Measurements from ENCODE around the gene SMAD3. TPM values are rescaled to one million over a fixed set of nuclear protein-coding genes. Genes with fewer than 3 reads are reported as not detected.

Gene SMAD3
- total and polyA plus RNA-seq, 2 of the 8 experiments (the other 6 are each of a cell fraction or from before 2014, with no cell fraction given), result 10.1 to 12.4 TPM

DNA sequence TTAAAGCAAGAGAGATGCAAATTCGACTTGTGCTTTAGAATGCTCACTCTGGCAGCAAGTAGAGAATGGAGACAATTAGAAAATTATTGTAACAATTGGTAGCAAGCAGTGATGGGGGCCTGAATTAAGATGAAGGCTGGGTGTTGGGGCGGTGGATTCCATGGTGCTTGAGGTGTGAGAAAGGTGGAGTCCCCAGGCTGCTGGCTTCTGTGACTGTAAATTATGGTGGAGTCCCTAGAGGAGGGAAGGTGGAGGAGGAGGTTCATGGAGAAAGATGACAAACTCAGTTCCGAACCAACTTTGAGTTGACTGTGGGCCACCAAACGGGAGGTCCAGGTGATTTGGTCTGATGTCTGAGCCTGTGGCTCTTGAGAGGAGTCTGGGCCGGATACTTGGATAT is 10.7 kb upstream of the SMAD3 start:
- POLR2A ChIA-PET (ENCODE audit: partially characterized antibody), result interaction anchor here (0.7 kb wide), 1 partner anchor 10 kb away, joined by 3 read pairs; no protein-coding TSS in a partner anchor
- DNase-seq (ENCODE audit: low read depth in 1 of 2, low spot score in 2 of 2), result no peak
- CTCF ChIA-PET (ENCODE audit: partially characterized antibody), result no interaction called here

More for the DNA sequence above, 10.7 kb upstream of the SMAD3 start:
- no peak overlapping the region for H2BK5ac ChIP-seq (ENCODE audit: low read depth, low read length)
- no peak overlapping the region for H2BK120ac ChIP-seq (replicated peaks; ENCODE audit: low read depth, low read length)
- H3K36me3 ChIP-seq (ENCODE audit: control insufficient read depth in 2 of 4, insufficient read depth in 4 of 4, low read length in 3 of 4), result no peaks in the 10 kb centered on the region
- H3K27ac ChIP-seq (ENCODE audit: low read depth, low read length), result no peak overlapping the region
- H2BK12ac ChIP-seq (ENCODE audit: low read depth, low read length), result no peak overlapping the region
- no peak overlapping the region for H3K14ac ChIP-seq (ENCODE audit: insufficient read length)
- no peaks in the 10 kb centered on the region for H3K27me3 ChIP-seq (replicated peaks in 1 of 4; ENCODE audit: control insufficient read depth in 3 of 4, extremely low read depth in 1 of 4, insufficient read depth in 3 of 4, low read length in 3 of 4)
- peaks cover 0 to 6% (median 0%) of the 10 kb centered on the region in 4 experiments; a peak in 3 of 7 replicates for H3K4me1 ChIP-seq (replicated peaks in 1 of 4; ENCODE audit: control insufficient read depth in 3 of 4, insufficient read depth in 4 of 4, low read length in 3 of 4)
- H4K5ac ChIP-seq (ENCODE audit: insufficient read length, low read depth, low read length), result no peak overlapping the region
- no peak overlapping the region for H3K9ac ChIP-seq (replicated peaks in 1 of 4; ENCODE audit: extremely low read depth in 1 of 4, low read depth in 3 of 4, low read length in 3 of 4)
- H3K79me2 ChIP-seq (ENCODE audit: control insufficient read depth in 1 of 2, insufficient read depth in 2 of 2, low read length in 2 of 2), result no peaks in the 10 kb centered on the region
- FAIRE-seq, result no peak
- WGBS, 2 experiments (ENCODE audit: extremely low coverage in 1 of 2, insufficient coverage in 1 of 2, insufficient read length in 1 of 2, insufficient replicate concordance in 2 of 2, low coverage in 1 of 2, low lambda C conversion rate in 2 of 2, missing lambda C conversion rate in 1 of 2), result 88% methylated on average over 5 of the region's 5 CpGs; no CpG with 5 or more reads in 1 of the 2 experiments
- H4K20me1 ChIP-seq (replicated peaks in 1 of 2; ENCODE audit: control insufficient read depth in 1 of 2, insufficient read depth in 2 of 2, low read length in 2 of 2), result no peaks in the 10 kb centered on the region
- no peak overlapping the region for H4K91ac ChIP-seq (replicated peaks; ENCODE audit: insufficient read length, low read length)
- no peak overlapping the region for H2BK20ac ChIP-seq (ENCODE audit: low read length)
- H3K79me1 ChIP-seq (ENCODE audit: low read depth, low read length), result no peaks in the 10 kb centered on the region
- H4K8ac ChIP-seq (ENCODE audit: extremely low read depth, insufficient read depth, low read length), result no peak overlapping the region
- no peak overlapping the region for H3K56ac ChIP-seq (replicated peaks; ENCODE audit: insufficient read length, low read depth, low read length)
- no peak overlapping the region for H3K4me2 ChIP-seq (ENCODE audit: insufficient read depth in 1 of 2, low read depth in 2 of 2, low read length in 2 of 2)
- H2AFZ ChIP-seq (ENCODE audit: low read length), result peak overlapping the region; percentile 51; the same call in 1 of the 2 replicates
- no peak overlapping the region for H2BK15ac ChIP-seq (ENCODE audit: low read length)
- H3K23me2 ChIP-seq (ENCODE audit: low read depth, low read length), result no peaks in the 10 kb centered on the region
- no peak overlapping the region; the same call in 1 of the 2 replicates for H3K18ac ChIP-seq (ENCODE audit: extremely low read depth, low read length)
- no peak overlapping the region for H2AK5ac ChIP-seq (ENCODE audit: low read depth, low read length)
- H3K4me3 ChIP-seq (ENCODE audit: extremely low read depth in 1 of 4, insufficient read depth in 2 of 4, low read depth in 3 of 4, low read length in 4 of 4), result no peak overlapping the region
- no peak overlapping the region for H3K4ac ChIP-seq (replicated peaks; ENCODE audit: insufficient read length, low read depth, low read length)
- H3K23ac ChIP-seq (ENCODE audit: insufficient read length), result no peak overlapping the region
- no peaks in the 10 kb centered on the region for H3K9me3 ChIP-seq (ENCODE audit: insufficient read depth in 2 of 2, low read depth in 1 of 2, low read length in 1 of 2)

Data from H1 (cell line).